Measurements from ENCODE around the gene SORBS1. TPM values are rescaled to one million over a fixed set of nuclear protein-coding genes. Genes with fewer than 3 reads are reported as not detected.

The SORBS1 gene
- total and polyA plus RNA-seq, 2 of the 13 experiments (the other 11 are each of a cell fraction or from before 2014, with no cell fraction given), result 16.8 to 39.8 TPM

GRCh38 chr10:95388539-95388938 is 172.6 kb downstream of the SORBS1 start (continued):
- no peak for TF ChIP-seq ZNF563 (CRISPR knock-in tag; IDR thresholded peaks at IDR 0.05)
- TF ChIP-seq FOXK2 (IDR thresholded peaks at IDR 0.05), result peak; percentile 83
- no peak for TF ChIP-seq SAFB2 (CRISPR knock-in tag; IDR thresholded peaks at IDR 0.05; ENCODE audit: borderline replicate concordance, low read depth)
- 0 out of 2 replicates have a peak, but pooled peaks have one; percentile 62 for TF ChIP-seq IRF2 (CRISPR knock-in tag; IDR thresholded peaks at IDR 0.05)
- TF ChIP-seq FOXO1 (CRISPR knock-in tag; IDR thresholded peaks at IDR 0.05), result peak; percentile 91
- peak; percentile 80; the same call in 1 of the 2 replicates for TF ChIP-seq ZNF124 (CRISPR knock-in tag; IDR thresholded peaks at IDR 0.05)
- peak; percentile 48; the same call in 1 of the 2 replicates for TF ChIP-seq ZNF501 (CRISPR knock-in tag; IDR thresholded peaks at IDR 0.05)
- TF ChIP-seq PHB2 (IDR thresholded peaks at IDR 0.05; ENCODE audit: partially characterized antibody), result no peak
- no peak for TF ChIP-seq ZBTB26 (CRISPR knock-in tag; IDR thresholded peaks at IDR 0.05; ENCODE audit: borderline replicate concordance)
- TF ChIP-seq KAT8 (CRISPR knock-in tag; IDR thresholded peaks at IDR 0.05), result peak; percentile 67
- TF ChIP-seq ZBTB34 (CRISPR knock-in tag; IDR thresholded peaks at IDR 0.05), result peak; percentile 40; the same call in 1 of the 2 replicates
- no peak for TF ChIP-seq HNF1A (IDR thresholded peaks at IDR 0.05; ENCODE audit: low read depth)
- TF ChIP-seq HNF1A (CRISPR knock-in tag; IDR thresholded peaks at IDR 0.05; ENCODE audit: borderline replicate concordance), result no peak
- peak; percentile 71; the same call in 1 of the 2 replicates for TF ChIP-seq ETV5 (CRISPR knock-in tag; IDR thresholded peaks at IDR 0.05; ENCODE audit: borderline replicate concordance)
- peak; percentile 53 for TF ChIP-seq THRA (CRISPR knock-in tag; IDR thresholded peaks at IDR 0.05; ENCODE audit: borderline replicate concordance)
- TF ChIP-seq HMGXB4 (CRISPR knock-in tag; IDR thresholded peaks at IDR 0.05; ENCODE audit: borderline replicate concordance in 1 of 2, low read depth in 1 of 2), result 0 out of 4 replicates have a peak, but pooled peaks of 1 of the 2 experiments have one; percentile 37
- peak; percentile 86 for TF ChIP-seq GFI1 (CRISPR knock-in tag; IDR thresholded peaks at IDR 0.05; ENCODE audit: borderline replicate concordance)
- peak; percentile 76; the same call in 1 of the 2 replicates for TF ChIP-seq SMAD3 (CRISPR knock-in tag; IDR thresholded peaks at IDR 0.05)
